ENCODE results near the gene BRD3.

BRD3 gene

GRCh38 chr9:134037641-134038040 is 30.2 kb downstream of the BRD3 start:
- no peak for DNase-seq (ENCODE audit: low read depth)
- TF ChIP-seq, protein P1, sequence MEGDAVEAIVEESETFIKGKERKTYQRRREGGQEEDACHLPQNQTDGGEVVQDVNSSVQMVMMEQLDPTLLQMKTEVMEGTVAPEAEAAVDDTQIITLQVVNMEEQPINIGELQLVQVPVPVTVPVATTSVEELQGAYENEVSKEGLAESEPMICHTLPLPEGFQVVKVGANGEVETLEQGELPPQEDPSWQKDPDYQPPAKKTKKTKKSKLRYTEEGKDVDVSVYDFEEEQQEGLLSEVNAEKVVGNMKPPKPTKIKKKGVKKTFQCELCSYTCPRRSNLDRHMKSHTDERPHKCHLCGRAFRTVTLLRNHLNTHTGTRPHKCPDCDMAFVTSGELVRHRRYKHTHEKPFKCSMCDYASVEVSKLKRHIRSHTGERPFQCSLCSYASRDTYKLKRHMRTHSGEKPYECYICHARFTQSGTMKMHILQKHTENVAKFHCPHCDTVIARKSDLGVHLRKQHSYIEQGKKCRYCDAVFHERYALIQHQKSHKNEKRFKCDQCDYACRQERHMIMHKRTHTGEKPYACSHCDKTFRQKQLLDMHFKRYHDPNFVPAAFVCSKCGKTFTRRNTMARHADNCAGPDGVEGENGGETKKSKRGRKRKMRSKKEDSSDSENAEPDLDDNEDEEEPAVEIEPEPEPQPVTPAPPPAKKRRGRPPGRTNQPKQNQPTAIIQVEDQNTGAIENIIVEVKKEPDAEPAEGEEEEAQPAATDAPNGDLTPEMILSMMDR (IDR thresholded peaks at IDR 0.05; ENCODE audit: low read length, missing control alignments), result no peak
- no peak overlapping the region for H3K4me3 ChIP-seq (replicated peaks; ENCODE audit: low read depth, low read length)

DNA sequence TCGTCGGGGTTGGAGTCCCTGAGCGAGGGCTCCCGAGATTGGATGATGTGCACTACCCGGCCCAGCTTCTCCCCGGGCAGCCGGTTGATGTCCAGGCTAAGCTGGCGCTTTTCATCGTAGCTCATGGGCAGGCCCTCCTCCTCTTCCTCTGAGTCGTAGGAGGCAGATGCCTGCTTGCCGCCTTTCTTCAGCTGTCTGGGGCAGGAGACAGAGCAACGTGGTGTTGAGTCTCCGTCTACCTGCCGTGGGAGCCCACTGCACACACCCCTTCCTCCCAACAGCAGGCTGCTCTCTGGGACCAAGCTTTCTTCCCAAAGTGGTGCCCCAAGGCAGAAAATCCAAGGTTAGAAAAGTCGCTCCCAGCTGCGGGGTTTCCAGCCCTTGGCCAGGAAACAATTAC is 31.7 kb downstream of the BRD3 start:
- no peak for DNase-seq (ENCODE audit: low read depth)
- H3K4me3 ChIP-seq (replicated peaks; ENCODE audit: low read depth, low read length), result no peak overlapping the region
- TF ChIP-seq, protein P1 (IDR thresholded peaks at IDR 0.05; ENCODE audit: low read length, missing control alignments), result no peak

- DNase-seq (ENCODE audit: low read depth), result no peak
- H3K4me3 ChIP-seq (replicated peaks; ENCODE audit: low read depth, low read length), result no peak overlapping the region
- TF ChIP-seq, protein P1 (IDR thresholded peaks at IDR 0.05; ENCODE audit: low read length, missing control alignments), result no peak
These were observed 32.5 kb downstream of the BRD3 start for GRCh38 chr9:134035041-134036039.

GRCh38 chr9:134034215-134035040 is 33.4 kb downstream of the BRD3 start:
- TF ChIP-seq, protein P1 (IDR thresholded peaks at IDR 0.05; ENCODE audit: low read length, missing control alignments), result no peak
- H3K4me3 ChIP-seq (replicated peaks; ENCODE audit: low read depth, low read length), result no peak overlapping the region
- DNase-seq (ENCODE audit: low read depth), result no peak

- DNase-seq (ENCODE audit: low read depth), result no peak
- H3K4me3 ChIP-seq (replicated peaks; ENCODE audit: low read depth, low read length), result no peak overlapping the region
- TF ChIP-seq, protein P1 (IDR thresholded peaks at IDR 0.05; ENCODE audit: low read length, missing control alignments), result no peak
These were observed 34.2 kb downstream of the BRD3 start for GRCh38 chr9:134033516-134034214.

GRCh38 chr9:134032456-134033222 is 35.2 kb downstream of the BRD3 start:
- DNase-seq (ENCODE audit: low read depth), result no peak
- no peak overlapping the region for H3K4me3 ChIP-seq (replicated peaks; ENCODE audit: low read depth, low read length)
- TF ChIP-seq, protein P1 (IDR thresholded peaks at IDR 0.05; ENCODE audit: low read length, missing control alignments), result no peak
